Measurements from ENCODE around the gene DYNC1LI2.
"Not testable (repeated sequence)": the region's sequence is repeated elsewhere in the genome, so short reads cannot be mapped to it uniquely, and the experiment has no call there.

Gene DYNC1LI2

GRCh38 chr16:66695935-66696668 is 55.3 kb downstream of the DYNC1LI2 start:
- DNase-seq, result peak; percentile 7

GRCh38 chr16:66695471-66695934 is 55.9 kb downstream of the DYNC1LI2 start:
- no peak for DNase-seq

DNA sequence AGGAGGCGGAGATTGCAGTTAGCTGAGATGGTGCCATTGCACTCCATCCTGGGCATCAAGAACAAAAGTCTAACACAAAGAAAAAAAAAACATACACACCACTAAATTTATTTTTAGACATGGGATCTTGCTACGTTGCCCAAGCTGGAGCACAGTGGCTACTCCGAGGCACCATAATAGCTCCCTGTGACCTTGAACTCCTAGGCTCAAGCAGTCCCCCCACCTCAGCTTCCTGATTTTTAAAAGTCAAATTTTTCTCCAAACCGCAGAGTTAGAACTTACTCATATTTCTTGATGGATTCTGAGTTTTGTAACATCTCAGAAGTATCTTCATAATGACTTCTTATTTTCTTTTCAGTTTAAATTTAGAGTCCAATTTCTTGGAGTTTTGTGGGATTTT is 58.3 kb downstream of the DYNC1LI2 start:
- DNase-seq, result no peak

GRCh38 chr16:66692341-66692740 is 59.1 kb downstream of the DYNC1LI2 start:
- DNase-seq, result no peak

- DNase-seq, result no peak
These were observed 60.2 kb downstream of the DYNC1LI2 start for GRCh38 chr16:66691234-66691633.

DNA sequence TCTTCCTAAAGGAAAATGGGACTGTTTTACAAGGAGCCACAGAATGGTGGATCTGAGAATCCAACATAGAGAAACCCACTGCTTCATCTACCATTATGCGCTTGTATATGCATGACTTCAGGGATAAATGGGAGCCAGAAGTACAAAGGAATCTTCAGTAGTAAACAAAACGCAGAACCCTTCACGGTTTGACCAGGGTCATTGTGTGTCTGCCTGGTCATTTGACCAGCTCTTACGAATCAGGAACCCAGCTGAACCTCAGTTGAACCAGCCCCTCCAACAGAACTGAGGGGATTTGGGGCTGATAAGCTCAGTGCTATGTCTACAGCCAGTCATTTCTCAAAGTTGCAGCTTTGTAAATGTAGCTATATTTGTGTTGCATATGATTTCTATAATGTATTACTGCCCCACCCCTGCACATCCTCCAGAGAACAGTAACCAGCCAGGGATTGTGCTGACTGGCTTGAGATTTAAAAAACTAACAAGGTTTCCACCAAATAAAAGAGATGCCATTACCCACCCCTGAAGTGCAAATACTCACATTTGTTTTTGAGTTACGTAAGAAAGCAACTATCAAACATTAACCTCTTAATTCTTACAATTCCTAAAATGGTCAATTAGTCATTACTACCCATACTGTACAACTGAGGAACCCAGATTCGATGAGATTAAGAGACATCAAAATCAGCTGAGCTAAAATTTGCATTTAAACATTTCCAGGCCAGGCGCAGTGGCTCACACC is 61.1 kb downstream of the DYNC1LI2 start:
- DNase-seq, result no peak

DNA sequence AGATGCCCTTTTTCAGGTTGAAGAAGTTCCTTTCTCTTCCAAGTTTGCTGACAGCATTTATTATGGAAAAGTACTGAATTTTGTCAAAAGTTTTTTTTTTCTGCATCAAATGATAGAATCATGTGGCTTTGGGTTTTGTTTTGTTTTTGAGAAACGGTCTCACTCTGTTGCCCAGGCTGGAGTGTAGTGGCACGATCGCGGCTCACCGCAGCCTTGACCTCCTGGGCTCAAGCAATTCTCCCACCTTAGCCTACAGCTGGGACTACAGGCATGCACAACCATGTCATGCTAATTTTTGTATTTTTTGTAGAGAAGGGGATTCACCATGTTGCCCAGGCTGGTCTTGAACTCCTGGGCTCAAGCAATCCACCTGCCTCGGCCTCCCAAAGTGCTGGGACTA is 62.1 kb downstream of the DYNC1LI2 start:
- no peak for DNase-seq

GRCh38 chr16:66687906-66688625 is 63.3 kb downstream of the DYNC1LI2 start:
- DNase-seq, result no peak

DNA sequence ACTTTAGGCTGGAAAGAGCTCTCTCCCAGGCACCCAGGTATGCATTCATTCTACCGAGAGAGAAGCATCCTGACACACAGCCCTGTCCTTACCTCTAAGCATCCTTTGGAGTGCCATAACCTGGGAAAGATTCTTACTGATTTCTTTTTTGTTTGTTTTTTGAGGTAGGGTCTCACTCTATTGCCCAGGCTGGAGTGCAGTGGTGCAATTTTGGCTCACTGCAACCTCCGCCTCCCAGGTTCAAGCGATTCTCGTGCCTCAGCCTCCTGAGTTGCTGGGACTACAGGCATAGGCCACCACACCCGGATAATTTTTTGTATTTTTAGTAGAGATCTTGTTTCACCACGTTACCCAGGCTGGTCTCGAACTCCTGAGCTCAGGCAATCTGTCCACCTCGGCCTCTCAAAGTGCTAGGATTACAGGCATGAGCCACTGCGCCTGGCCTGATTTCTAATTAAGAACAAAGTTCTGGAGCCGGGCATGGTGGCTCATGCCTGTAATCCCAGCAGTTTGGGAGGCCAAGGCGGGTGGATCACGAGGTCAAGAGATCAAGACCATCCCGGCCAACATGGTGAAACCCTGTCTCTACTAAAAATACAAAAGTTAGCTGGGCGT is 65.8 kb downstream of the DYNC1LI2 start:
- not testable (repeated sequence) for DNase-seq

GRCh38 chr16:66682271-66682670 is 69.1 kb downstream of the DYNC1LI2 start:
- DNase-seq, result no peak

DNA sequence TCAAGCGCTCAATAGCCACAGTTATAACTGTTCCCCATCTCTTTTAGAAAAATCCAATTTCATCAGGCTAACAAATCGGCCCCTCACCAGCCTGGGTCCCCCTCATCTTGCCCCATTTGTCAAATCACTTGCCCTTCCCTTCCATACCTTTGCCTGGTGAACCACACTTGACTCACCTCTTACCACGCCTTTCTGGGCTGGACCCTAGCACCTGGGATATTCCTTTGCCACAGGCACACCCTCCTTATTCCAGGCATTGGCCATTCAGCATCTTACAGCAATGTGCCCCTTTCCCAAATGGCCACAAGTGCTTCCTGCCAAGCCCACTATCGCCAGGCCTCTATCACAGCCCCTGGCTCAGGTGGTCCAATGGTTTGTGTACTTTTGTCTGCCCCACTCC is 69.7 kb downstream of the DYNC1LI2 start:
- DNase-seq, result no peak

GRCh38 chr16:66678337-66678736 is 73.1 kb downstream of the DYNC1LI2 start:
- DNase-seq, result no peak

- no peak for DNase-seq
These were observed 73.6 kb downstream of the DYNC1LI2 start for GRCh38 chr16:66677836-66678235.

- no peak for DNase-seq
These were observed 74.2 kb downstream of the DYNC1LI2 start for GRCh38 chr16:66677179-66677578.

DNA sequence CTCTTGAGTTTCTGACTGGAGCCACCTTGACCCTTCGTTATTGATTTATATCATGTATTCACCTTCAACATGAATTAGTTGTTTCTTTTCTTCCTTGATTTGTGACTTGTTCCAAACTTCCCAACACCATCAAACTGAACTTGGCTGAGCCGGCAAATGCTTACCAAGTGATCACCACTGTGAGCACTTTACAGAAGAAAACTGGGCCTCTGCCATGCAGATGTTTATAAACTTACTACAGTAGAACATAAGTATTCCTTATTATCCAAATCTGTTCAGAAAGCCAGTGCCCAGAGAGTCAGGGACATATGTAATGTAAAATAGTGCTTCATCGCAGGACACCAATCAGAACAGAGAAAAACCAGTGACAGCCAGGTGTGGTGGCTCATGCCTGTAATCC is 74.8 kb downstream of the DYNC1LI2 start:
- no peak for DNase-seq

DNA sequence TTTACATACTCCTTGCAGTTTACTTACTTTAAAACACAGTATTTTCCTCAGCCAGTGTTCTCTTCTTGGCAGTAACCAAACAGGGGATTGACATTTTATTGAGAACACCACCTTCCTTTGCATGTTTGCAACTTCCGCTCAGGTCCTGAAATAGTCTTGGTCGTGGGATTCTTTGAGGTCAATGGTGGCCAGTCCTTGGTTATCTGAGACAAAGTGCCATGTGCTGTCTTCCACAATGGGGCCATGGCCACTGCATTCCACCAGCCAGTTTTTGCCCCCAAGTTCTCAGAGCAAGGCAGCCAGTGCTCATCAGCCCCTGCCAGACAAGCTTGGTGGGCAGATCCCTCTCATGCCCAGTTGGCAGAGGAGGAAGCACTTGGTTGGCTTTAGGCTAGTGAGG is 77.7 kb downstream of the DYNC1LI2 start:
- DNase-seq, result no peak
